GM12878 (cell line): ENCODE data around the gene TREML2. TPM values are rescaled to one million over a fixed set of nuclear protein-coding genes. Genes with fewer than 3 reads are reported as not detected.

ENCODE experiments used
- ATAC-seq: fragments of 200-7000 bp; cut with Tn5 transposase; 3 replicates; pipeline ENCODE4 v1.9.1; 2020; ENCODE audit warnings: mild to moderate bottlenecking, moderate library complexity
- BruUV-seq: library from RNA; stranded (reverse); fragments of 400-500 nt; replicated peaks from 2 replicates; lab custom pipeline; 2021; lab: Mats Ljungman, UMichigan
- CTCF ChIA-PET: fragments of 300-600 bp; sonication (Branson Sonifier 250); formaldehyde crosslinking; extraction: SDS; loops from one replicate; lab custom pipeline; 2021; ENCODE audit warnings: inconsistent platforms; lab: Yijun Ruan, JAX
- POLR2A ChIA-PET: fragments of 350-600 bp; formaldehyde crosslinking; extraction: SDS; loops from one replicate; lab custom pipeline; 2021; ENCODE audit warnings: inconsistent platforms; lab: Charles Lee
- RAD21 ChIA-PET: fragments of 300-600 bp; sonication (Branson Sonifier 250); formaldehyde crosslinking; loops from one replicate; lab custom pipeline; 2023; ENCODE audit warnings: antibody characterized with exemption; ENCODE audit not compliant: unreplicated experiment; lab: Charles Lee
- SMC1A ChIA-PET: fragments of 300-600 bp; sonication (Branson Sonifier 250); formaldehyde crosslinking; loops from one replicate; lab custom pipeline; 2023; ENCODE audit not compliant: unreplicated experiment, uncharacterized antibody; lab: Charles Lee
- DNase-seq: peaks from one replicate; pipeline ENCODE4 v3.0.0-alpha.2; 2011; ENCODE audit warnings: low read depth, low spot score
- FAIRE-seq: peaks from 3 replicates; lab custom pipeline; 2011; peaks lifted over from hg19 to GRCh38; lab: Jason Lieb, UNC
- H2AFZ ChIP-seq: 2 replicates; pipeline ENCODE4 v1.6.0; 2011; ENCODE audit warnings: low read depth, low read length, control low read depth; ENCODE audit not compliant: control insufficient read depth
- H3K27ac ChIP-seq: 2 replicates; pipeline ENCODE4 v1.5.1; 2011; ENCODE audit warnings: control low read depth; ENCODE audit not compliant: control insufficient read depth, insufficient read depth
- H3K27me3 ChIP-seq, 2 experiments: replicated peaks in 1 of 2; 2 replicates each; pipeline versions ENCODE4 v1.6.0 to v1.6.1; 2011; ENCODE audit warnings: low read length in 1 of 2; ENCODE audit not compliant: control insufficient read depth in 2 of 2, insufficient read depth in 2 of 2
- H3K36me3 ChIP-seq, 2 experiments: 2 replicates each; pipeline ENCODE4 v1.5.1; 2011; ENCODE audit warnings: low read length in 1 of 2; ENCODE audit not compliant: control insufficient read depth in 2 of 2, insufficient read depth in 2 of 2
- H3K4me1 ChIP-seq: 2 replicates; pipeline ENCODE4 v1.6.1; 2011; ENCODE audit warnings: mild to moderate bottlenecking, low read length, moderate library complexity, mixed read lengths; ENCODE audit not compliant: control insufficient read depth, insufficient read depth
- H3K4me2 ChIP-seq: 2 replicates; pipeline ENCODE4 v1.6.0; 2011; ENCODE audit warnings: control low read depth; ENCODE audit not compliant: control insufficient read depth, insufficient read depth
- H3K4me3 ChIP-seq: fragments of 200-600 bp; sonication (generic); 2 replicates; pipeline ENCODE4 v1.5.1; 2016
- H3K79me2 ChIP-seq: 2 replicates; pipeline ENCODE4 v1.6.0; 2011; ENCODE audit warnings: low read length; ENCODE audit not compliant: control insufficient read depth, insufficient read depth
- H3K9ac ChIP-seq: 2 replicates; pipeline ENCODE4 v1.8.0; 2011; ENCODE audit warnings: low read length, control low read depth, mixed read lengths; ENCODE audit not compliant: control insufficient read depth, insufficient read depth
- H3K9me3 ChIP-seq: replicated peaks from 3 replicates; pipeline ENCODE4 v1.5.1; 2011; ENCODE audit warnings: mild to moderate bottlenecking, low read length; ENCODE audit not compliant: control insufficient read depth, insufficient read depth
- H4K20me1 ChIP-seq: 2 replicates; pipeline ENCODE4 v1.6.0; 2011; ENCODE audit not compliant: control insufficient read depth, insufficient read depth
- EED ChIP-seq: sonication (generic); IDR thresholded peaks from 2 replicates; pipeline ENCODE4 v1.6.1; 2016; ENCODE audit warnings: antibody characterized with exemption, low read depth
- GABPA ChIP-seq: IDR thresholded peaks from 2 replicates; pipeline ENCODE4 v1.6.1; 2014; ENCODE audit warnings: antibody characterized with exemption, low read depth, mild to moderate bottlenecking, inconsistent platforms
- GATAD2B ChIP-seq: fragments of 450-650 bp; conservative IDR thresholded peaks from 2 replicates; pipeline ENCODE4 v1.6.1; 2017; ENCODE audit warnings: low read depth, mild to moderate bottlenecking, moderate library complexity
- MEF2A ChIP-seq: IDR thresholded peaks from 2 replicates; pipeline ENCODE4 v1.6.1; 2011; ENCODE audit warnings: low read depth, mild to moderate bottlenecking, low read length, moderate library complexity; ENCODE audit not compliant: insufficient read depth
- NR2C1 ChIP-seq: fragments of 450-650 bp; IDR thresholded peaks from 2 replicates; pipeline ENCODE4 v1.6.1; 2017; ENCODE audit warnings: antibody characterized with exemption, mild to moderate bottlenecking, moderate library complexity
- PML ChIP-seq: IDR thresholded peaks from 2 replicates; pipeline ENCODE4 v1.6.1; 2012; ENCODE audit warnings: low read length, inconsistent platforms
- ZBTB40 ChIP-seq: fragments of 450-650 bp; IDR thresholded peaks from 2 replicates; pipeline ENCODE4 v1.6.1; 2016; ENCODE audit warnings: mild to moderate bottlenecking, moderate library complexity, borderline replicate concordance
- ZNF687 ChIP-seq: fragments of 450-650 bp; IDR thresholded peaks from 2 replicates; pipeline ENCODE4 v1.6.1; 2017; ENCODE audit warnings: mild to moderate bottlenecking, moderate library complexity
- ZZZ3 ChIP-seq: IDR thresholded peaks from 2 replicates; pipeline ENCODE4 v1.6.1; 2011; ENCODE audit warnings: low read depth; ENCODE audit not compliant: control insufficient read depth, insufficient read length
- WGBS: methylation state at CpG from one replicate; pipeline ENCODE4 v1.1.6; 2016; ENCODE audit warnings: low lambda C conversion rate; ENCODE audit not compliant: insufficient replicate concordance, insufficient coverage; ENCODE audit errors: missing lambda C conversion rate; 5-methylcytosine and 5-hydroxymethylcytosine counted together
- in situ Hi-C: fragments of 300-500 bp; cut with MboI; formaldehyde crosslinking; loops from 9 replicates; pipeline ENCODE4 v1.14.3; 2018; ENCODE audit warnings: mixed read lengths
- intact Hi-C: fragments of 100-400 bp; cut with micrococcal nuclease; formaldehyde crosslinking; loops from one replicate; pipeline ENCODE4 v1.14.2; 2022; ENCODE audit not compliant: unreplicated experiment
- polyA plus RNA-seq, 11 experiments: library from polyadenylated mRNA; depleted of rRNA in 4 of 11; unstranded in 6 of 11; stranded (reverse) in 5 of 11; fragments of >200 nt; fragmentation: Nextera tagmentation in 4 of 11; fragmentation: Illumina TruSeq in 1 of 11; extraction: Ambion mirVana in 4 of 11; extraction: Trizol in 1 of 11; gene quantifications; 1 replicate in 1 of 11; 2 replicates in 10 of 11; pipeline versions ENCODE4 v1.2.1 to v1.2.3, GENCODE V29; 2011 to 2016; ENCODE audit warnings: inconsistent platforms in 2 of 11, missing spikeins in 2 of 11, low read depth in 1 of 11
- total RNA-seq, 4 experiments: library from RNA; depleted of rRNA in 3 of 4; stranded (reverse); fragments of >200 nt in 3 of 4; fragmentation: Illumina TruSeq in 1 of 4; extraction: Trizol in 1 of 4; gene quantifications; 2 replicates each; pipeline versions ENCODE4 v1.2.1 to v1.2.3, GENCODE V29; 2013 to 2021

TREML2 gene
- total and polyA plus RNA-seq, 10 of the 15 experiments (the other 5 are each of a cell fraction or from before 2014, with no cell fraction given): 0.49 to 9.1 (median 7.3) TPM

GRCh38 chr6:41209547-41210320 lies 8.8 kb upstream of the TREML2 start (continued):
- TF ChIP-seq ZBTB40 (no peak), PML (no peak)

- WGBS: 25% methylated on average over 7 of the region's 7 CpGs
- Histone ChIP-seq H4K20me1 (no peaks in the 10 kb centered on the region), H3K79me2 (no peaks in the 10 kb centered on the region), H3K4me2 (peak overlapping the region; percentile 72), H3K9me3 (no peaks in the 10 kb centered on the region; the same call in 2 of the 3 replicates), H2AFZ (peak overlapping the region; percentile 66), H3K36me3 (no peaks in the 10 kb centered on the region), H3K9ac (no peak overlapping the region), H3K27ac (no peak overlapping the region), H3K4me3 (peak overlapping the region; percentile 16; the same call in 1 of the 2 replicates), H3K4me1 (peaks cover 17% of the 10 kb centered on the region), H3K27me3 (no peaks in the 10 kb centered on the region)
- FAIRE-seq: no peak
- ChIA-PET SMC1A (no interaction called here), CTCF (interaction anchor here (0.5 kb wide), 1 partner anchor 111 kb away, joined by 3 read pairs; no protein-coding TSS in a partner anchor), POLR2A (no interaction called here), RAD21 (interaction anchor here (1.1 kb wide), 1 partner anchor 99 kb away, joined by 3 read pairs; no protein-coding TSS in a partner anchor)
- in situ Hi-C loops (no loop called here), intact Hi-C loops (no loop called here)
- no peak for DNase-seq
- no TSS peak for BruUV-seq
- peak; percentile 53 for TF ChIP-seq GABPA
- no peak for TF ChIP-seq GATAD2B
- 0 out of 2 replicates have a peak, but pooled peaks have one; percentile 27 for TF ChIP-seq ZNF687
- TF ChIP-seq ZZZ3: no peak
- no peak for TF ChIP-seq EED
- peak; percentile 75 for TF ChIP-seq NR2C1
- 0 out of 2 replicates have a peak, but pooled peaks have one; percentile 13 for TF ChIP-seq MEF2A
- peak; percentile 15 for ATAC-seq
Observed at GRCh38 chr6:41208439-41209106, 7.6 kb upstream of the TREML2 start.
